ENCODE measurements around the gene ZC3H7A.
A peak's percentile ranks its signal among the peaks of the same experiment; 100 is the strongest.

The ZC3H7A gene

GRCh38 chr16:11774065-11774626 lies 22.9 kb downstream of the ZC3H7A start:
- no peak for DNase-seq (ENCODE audit: low read depth in 1 of 2, low spot score in 1 of 2)

DNA sequence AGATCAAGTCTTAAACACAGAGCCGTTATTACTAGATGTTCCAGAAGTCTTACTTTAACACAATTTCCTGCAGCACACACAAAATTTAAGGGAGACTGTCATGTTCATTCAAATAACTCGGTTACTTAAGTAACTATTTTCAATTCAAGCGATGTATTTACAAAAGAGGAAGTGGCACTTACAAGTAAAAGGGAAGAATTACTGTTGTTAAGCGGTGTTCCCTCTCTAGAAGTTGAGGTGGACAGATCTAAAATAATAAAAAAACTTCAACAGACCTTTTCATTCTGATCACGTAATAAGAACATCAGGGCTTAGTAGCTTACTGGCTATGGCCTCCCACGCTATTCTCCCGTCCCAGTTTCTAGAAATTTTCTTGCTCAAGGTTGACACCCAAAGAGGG lies 28.2 kb downstream of the ZC3H7A start:
- no peak for DNase-seq (ENCODE audit: low read depth in 1 of 2, low spot score in 1 of 2)

DNA sequence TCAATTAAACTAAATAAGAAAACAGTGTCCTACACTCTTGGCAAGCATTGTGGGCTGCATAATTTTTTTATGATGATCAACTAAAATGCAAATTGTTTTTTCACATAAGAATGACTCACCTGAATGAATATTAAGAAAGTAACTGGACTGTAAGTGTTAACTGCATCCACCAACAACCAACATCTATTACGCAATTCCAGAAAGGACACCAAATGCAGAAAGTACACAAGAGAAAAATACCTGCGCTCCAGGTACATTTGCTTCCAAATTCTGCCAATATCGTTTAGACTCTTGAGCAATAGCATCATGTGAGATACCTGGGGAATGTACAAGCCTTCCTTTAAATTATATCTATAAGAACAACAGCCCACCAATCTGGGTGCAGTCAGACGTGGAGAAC lies 34.6 kb downstream of the ZC3H7A start:
- no peak for DNase-seq (ENCODE audit: low read depth in 1 of 2, low spot score in 1 of 2)

DNA sequence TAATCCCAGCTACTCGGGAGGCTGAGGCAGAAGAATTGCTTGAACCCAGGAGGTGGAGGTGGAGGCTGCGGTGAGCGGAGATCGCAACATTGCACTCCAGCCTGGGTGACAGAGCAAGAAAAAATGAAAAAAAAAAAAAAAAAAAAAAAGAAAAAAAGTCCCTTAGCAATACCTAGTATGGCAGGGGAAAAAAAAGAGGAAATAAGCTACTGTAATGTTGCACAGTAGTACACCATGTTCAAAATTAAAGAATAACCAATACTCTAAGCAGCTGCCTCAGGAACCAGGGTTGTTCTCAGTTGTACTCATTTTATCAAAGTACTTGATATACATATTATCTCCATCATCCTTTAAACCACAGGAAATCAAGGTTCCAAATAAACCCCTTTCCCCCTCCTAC lies 37.1 kb downstream of the ZC3H7A start:
- no peak for DNase-seq (ENCODE audit: low read depth in 1 of 2, low spot score in 1 of 2)

- no peak for DNase-seq (ENCODE audit: low read depth in 1 of 2, low spot score in 1 of 2)
Observed at GRCh38 chr16:11759163-11759834, 37.8 kb downstream of the ZC3H7A start.

GRCh38 chr16:11757671-11758545 lies 39.1 kb downstream of the ZC3H7A start:
- no peak for DNase-seq (ENCODE audit: low read depth in 1 of 2, low spot score in 1 of 2)

- DNase-seq (ENCODE audit: low read depth in 1 of 2, low spot score in 1 of 2) = no peak
Observed at GRCh38 chr16:11756248-11756647, 40.8 kb downstream of the ZC3H7A start.

DNA sequence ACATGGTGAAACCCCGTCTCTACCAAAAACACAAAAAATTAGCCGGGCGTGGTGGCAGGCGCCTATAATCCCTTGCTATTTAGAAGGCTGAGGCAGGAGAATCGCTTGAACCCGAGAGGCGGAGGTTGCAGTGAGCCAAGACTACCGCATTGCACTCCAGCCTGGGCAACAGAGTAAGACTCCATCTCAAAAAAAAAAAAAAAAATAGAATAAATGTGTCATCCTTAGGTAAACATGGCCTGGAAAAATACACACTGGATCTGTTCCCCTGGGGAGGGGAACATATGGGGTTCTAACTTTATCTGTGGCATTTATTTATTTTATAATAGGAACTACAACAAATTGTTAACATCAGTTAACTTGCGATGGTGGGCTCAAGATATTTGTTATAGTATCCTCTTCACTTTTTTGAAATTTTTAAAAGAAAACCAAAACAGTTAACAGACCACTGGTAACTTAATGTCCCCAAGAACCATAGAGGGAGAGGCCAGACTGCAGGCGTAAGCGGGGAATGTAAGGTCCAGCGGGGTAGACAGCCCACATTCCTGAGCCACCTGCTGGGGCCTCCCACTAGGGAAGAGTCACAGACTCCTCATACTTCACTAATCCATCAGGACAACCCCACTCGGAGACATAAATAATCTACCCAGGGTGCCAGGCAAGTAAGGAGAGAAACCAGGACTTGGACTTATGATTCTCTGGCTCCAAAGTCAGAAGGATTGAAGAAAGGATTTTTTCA lies 41.9 kb downstream of the ZC3H7A start:
- DNase-seq (ENCODE audit: low read depth in 1 of 2, low spot score in 1 of 2) = no peak

DNA sequence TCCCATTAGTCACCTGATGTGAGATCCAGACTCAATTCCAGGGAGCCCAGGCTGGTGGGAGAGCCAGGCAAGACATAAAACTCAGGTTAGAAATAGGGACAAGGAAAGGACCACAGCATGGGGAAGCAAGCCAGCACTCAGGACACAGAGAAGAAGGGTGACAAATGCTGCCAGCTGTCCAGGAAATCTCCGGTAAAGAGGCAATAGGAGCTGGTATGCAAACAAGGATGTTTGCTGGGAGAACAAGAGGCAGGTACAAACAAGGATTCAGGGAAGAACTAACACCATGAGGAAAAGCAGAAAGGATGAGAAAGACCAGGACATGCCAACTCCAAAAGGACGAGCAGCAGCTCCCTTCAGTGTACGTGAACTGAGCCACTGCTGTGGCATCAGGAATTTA lies 44.2 kb downstream of the ZC3H7A start:
- no peak for DNase-seq (ENCODE audit: low read depth in 1 of 2, low spot score in 1 of 2)

- DNase-seq (ENCODE audit: low read depth in 1 of 2, low spot score in 1 of 2) = no peak
Observed at GRCh38 chr16:11750056-11750455, 47.0 kb downstream of the ZC3H7A start.

GRCh38 chr16:11748404-11749254 lies 48.4 kb downstream of the ZC3H7A start:
- DNase-seq (ENCODE audit: low read depth in 1 of 2, low spot score in 1 of 2) = no peak

DNA sequence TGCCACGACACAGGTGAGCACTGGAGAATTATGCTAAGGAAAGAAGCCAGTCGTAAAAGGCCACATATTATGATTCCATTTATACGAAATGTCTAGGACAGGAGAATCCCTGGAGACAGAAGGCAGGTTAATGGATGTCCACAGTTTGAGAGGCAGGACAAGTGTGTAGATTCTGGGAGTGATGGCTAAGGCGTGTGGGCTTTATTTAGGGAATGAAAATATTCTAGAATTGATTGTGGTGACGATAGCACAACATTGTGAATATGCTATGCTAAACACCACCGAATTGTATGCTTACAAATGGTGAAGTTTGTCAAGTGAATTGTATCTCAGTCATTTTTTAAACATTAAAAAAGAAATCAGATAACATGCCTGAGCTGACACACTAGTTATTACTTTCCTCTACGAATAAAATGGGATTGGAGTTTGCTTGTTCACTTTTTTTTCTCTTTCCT lies 49.1 kb downstream of the ZC3H7A start:
- DNase-seq (ENCODE audit: low read depth in 1 of 2, low spot score in 1 of 2) = no peak

DNA sequence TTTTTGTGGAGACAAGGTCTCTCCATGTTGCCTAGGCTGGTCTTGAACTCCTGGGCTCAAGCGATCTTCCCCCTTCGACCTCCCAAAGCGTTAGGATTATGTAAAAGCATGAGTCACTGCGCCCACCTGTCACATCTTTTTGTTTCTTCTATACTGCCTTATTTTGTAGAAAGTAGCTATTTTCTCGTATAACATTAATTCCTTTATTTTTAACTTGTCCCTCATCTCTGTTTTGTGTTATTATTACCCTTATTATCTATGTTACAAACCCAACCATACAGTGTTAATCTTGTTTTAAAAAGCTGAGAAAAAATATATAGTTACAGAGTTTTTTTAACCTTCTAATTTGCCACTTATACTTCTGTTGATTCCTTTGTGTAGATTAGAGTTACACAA lies 53.0 kb downstream of the ZC3H7A start:
- no peak for DNase-seq (ENCODE audit: low read depth in 1 of 2, low spot score in 1 of 2)

GRCh38 chr16:11743308-11744074 lies 53.6 kb downstream of the ZC3H7A start:
- no peak for DNase-seq (ENCODE audit: low read depth in 1 of 2, low spot score in 1 of 2)

DNA sequence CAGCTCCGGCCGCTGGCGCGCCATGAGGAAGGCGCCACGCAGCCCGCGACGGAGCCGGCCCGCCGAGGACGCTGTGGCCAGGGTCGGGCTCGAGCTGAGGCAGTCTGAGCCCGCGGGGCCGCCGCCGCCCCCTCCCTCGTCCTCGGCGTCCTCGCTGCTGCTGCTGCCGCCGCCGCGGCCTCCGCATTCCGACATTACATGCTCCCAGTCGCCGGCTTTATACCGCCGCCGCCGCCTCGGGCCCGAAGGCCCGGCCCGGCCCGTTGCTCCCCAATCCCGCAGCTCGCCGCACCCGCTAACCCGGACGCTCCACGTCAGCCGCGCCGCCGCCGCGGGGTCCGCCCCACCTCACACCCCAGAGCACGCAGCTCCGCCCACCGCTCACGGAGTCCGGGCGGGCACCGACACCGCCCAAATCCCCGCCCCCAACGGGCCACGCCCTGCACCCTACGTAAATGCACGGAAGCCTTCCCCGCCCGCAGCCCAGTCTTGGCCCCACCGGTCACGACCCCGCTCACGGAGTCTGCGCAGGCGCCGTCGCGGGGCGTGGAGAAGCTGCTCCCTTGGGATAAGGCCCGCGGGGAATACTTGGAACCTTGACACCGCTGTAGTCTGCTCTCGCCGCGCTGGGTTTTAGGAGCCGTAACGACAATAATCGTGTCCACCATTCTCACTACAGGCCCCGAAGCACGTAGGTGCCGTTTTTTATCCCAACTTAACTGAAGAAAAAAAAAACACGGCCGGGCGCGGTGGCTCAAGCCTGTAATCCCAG lies 54.3 kb downstream of the ZC3H7A start, which contains the start of gene TXNDC11:
TSS of gene TXNDC11 (minus strand) at position 322 of the 772 bp plus-strand sequence. CDS start at position 195, 127 bp downstream.
- DNase-seq (ENCODE audit: low read depth in 1 of 2, low spot score in 1 of 2) = peak; percentile 98 to 100

DNA sequence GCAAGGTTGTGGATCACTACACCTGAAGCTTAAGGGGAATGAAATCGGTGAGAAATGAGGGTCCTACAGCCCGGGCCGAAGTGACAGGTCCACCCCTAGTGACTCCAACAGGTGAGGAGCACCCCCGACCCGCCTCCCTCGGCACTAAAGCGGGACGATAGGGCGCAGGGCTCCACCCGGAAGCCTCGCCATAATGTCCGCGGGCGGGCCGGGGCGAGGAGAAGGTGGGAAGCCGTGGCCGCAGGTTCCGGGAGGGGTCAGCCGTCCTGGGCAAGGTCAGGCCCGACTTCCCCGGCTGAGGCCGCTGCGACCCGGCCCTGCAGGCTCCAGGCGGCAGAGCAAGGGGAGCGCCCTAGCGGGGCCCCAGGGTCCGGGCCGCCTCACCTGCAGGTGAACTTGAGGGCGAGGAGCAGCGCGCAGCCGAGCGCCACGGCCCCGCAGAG lies 54.9 kb downstream of the ZC3H7A start:
- DNase-seq (ENCODE audit: low read depth in 1 of 2, low spot score in 1 of 2) = peak; percentile 18 to 29

DNA sequence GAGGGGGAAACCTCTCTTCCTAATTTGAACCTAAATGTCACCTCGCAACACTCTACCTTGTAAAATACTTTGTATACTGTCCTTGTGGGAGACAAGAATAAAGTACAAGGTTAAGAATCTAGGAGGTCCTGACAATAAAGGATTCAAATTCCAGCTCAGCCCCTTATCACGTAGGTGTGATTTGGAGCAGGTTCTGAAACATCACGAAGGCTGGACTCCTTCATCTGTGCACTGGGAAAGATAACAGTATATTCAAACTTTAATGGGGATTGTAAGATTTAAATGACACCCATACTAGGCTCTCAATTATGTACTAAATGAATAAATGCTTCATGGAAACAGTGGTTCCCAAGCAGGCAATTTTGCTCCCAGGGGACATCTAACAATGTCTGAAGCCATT lies 56.5 kb downstream of the ZC3H7A start:
- DNase-seq (ENCODE audit: low read depth in 1 of 2, low spot score in 1 of 2) = no peak

DNA sequence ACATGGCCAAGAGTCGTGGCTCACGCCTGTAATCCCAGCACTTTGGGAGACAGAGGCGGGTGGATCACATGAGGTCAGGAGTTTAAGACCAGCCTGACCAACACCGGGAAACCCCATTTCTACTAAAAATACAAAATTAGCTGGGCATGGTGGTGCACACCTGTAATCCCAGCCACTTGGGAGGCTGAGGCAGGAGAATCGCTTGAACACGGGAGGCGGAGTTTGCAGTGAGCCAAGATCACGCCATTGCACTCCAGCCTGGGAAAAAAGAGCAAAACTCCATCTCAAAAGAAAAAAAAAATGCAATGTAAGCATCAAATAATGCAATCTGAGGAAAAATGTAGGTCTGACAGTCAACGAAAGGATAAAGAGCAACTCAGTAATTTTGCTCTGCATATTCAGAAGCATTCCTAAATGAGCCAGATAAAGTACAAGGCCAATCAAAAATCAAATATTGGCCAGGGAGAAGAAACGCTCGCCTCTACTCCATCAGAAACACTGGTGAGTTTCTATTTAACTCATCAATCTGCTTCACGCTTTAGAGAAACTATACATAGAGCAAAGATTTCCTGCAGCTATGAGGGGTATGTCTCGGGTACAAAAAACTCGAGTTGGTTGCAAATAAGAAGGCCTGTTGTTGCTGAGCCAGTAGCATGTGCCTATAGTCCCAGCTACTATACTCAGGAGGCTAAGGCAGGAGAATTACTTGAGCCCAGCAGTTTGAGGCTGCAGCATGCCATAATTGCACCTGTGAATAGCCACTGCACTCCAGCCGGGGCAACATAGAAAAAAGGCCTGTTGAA lies 58.1 kb downstream of the ZC3H7A start:
- no peak for DNase-seq (ENCODE audit: low read depth in 1 of 2, low spot score in 1 of 2)
